ENCODE results near the gene ASPN. TPM values are rescaled to one million over a fixed set of nuclear protein-coding genes. Genes with fewer than 3 reads are reported as not detected.

Gene ASPN
- total RNA-seq, 2 experiments from 2014 or later, result not detected

DNA sequence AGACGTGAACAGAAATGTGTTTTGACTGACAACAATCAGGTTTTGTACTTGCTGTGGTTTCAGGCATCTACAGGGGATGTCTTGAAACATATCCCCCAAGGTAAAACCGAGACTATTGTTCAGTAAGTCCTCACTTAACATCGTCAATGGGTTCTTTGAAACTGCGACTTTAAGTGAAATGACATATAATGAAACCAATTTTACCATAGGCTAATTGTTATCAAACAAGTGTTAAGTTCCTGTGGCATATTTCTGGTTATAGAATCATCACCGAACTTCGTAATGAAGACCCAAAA is 41.6 kb downstream of the ASPN start:
- no peak overlapping the region for H3K4me3 ChIP-seq (ENCODE audit: low read depth, low read length, poor library complexity, severe bottlenecking)
- no peaks in the 10 kb centered on the region for H4K20me1 ChIP-seq (ENCODE audit: insufficient read depth, low read length)
- no peaks in the 10 kb centered on the region for H3K79me2 ChIP-seq (ENCODE audit: insufficient read depth, low read depth, low read length)
- no peaks in the 10 kb centered on the region for H3K4me1 ChIP-seq (ENCODE audit: insufficient read depth, low read length, poor library complexity, severe bottlenecking)
- no peak for TF ChIP-seq EZH2phosphoT487 (IDR thresholded peaks at IDR 0.05; ENCODE audit: borderline replicate concordance, low read depth, low read length)
- TF ChIP-seq, protein P1, sequence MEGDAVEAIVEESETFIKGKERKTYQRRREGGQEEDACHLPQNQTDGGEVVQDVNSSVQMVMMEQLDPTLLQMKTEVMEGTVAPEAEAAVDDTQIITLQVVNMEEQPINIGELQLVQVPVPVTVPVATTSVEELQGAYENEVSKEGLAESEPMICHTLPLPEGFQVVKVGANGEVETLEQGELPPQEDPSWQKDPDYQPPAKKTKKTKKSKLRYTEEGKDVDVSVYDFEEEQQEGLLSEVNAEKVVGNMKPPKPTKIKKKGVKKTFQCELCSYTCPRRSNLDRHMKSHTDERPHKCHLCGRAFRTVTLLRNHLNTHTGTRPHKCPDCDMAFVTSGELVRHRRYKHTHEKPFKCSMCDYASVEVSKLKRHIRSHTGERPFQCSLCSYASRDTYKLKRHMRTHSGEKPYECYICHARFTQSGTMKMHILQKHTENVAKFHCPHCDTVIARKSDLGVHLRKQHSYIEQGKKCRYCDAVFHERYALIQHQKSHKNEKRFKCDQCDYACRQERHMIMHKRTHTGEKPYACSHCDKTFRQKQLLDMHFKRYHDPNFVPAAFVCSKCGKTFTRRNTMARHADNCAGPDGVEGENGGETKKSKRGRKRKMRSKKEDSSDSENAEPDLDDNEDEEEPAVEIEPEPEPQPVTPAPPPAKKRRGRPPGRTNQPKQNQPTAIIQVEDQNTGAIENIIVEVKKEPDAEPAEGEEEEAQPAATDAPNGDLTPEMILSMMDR (conservative IDR thresholded peaks at IDR 0.05; ENCODE audit: low read length), result no peak
- ChIA-PET POLR2A (no interaction called here), CTCF (ENCODE audit: unreplicated experiment) (no interaction called here)
- H3K9me3 ChIP-seq (ENCODE audit: low read length), result no peaks in the 10 kb centered on the region
- no peak overlapping the region for H3K4me2 ChIP-seq (ENCODE audit: low read length)
- BruUV-seq (replicated peaks), result no TSS peak
- no peaks in the 10 kb centered on the region for H3K9me2 ChIP-seq (ENCODE audit: insufficient read depth, low read length)
- no peaks in the 10 kb centered on the region for H3K36me3 ChIP-seq (ENCODE audit: insufficient read depth, low read length)
- intact Hi-C loops (cut with micrococcal nuclease; ENCODE audit: unreplicated experiment), result no loop called here
- no peak for DNase-seq (ENCODE audit: low spot score)
- no peak overlapping the region for H2AFZ ChIP-seq (ENCODE audit: low read length)
- no peak overlapping the region for H3K27ac ChIP-seq (ENCODE audit: low read depth, low read length, poor library complexity, severe bottlenecking)

GRCh38 chr9:92439921-92440750 is 42.2 kb downstream of the ASPN start:
- H3K4me1 ChIP-seq (ENCODE audit: insufficient read depth, low read length, poor library complexity, severe bottlenecking), result no peaks in the 10 kb centered on the region
- H4K20me1 ChIP-seq (ENCODE audit: insufficient read depth, low read length), result no peaks in the 10 kb centered on the region
- H3K4me2 ChIP-seq (ENCODE audit: low read length), result no peak overlapping the region
- TF ChIP-seq, protein P1 (conservative IDR thresholded peaks at IDR 0.05; ENCODE audit: low read length), result no peak
- TF ChIP-seq EZH2phosphoT487 (IDR thresholded peaks at IDR 0.05; ENCODE audit: borderline replicate concordance, low read depth, low read length), result no peak
- no peaks in the 10 kb centered on the region for H3K79me2 ChIP-seq (ENCODE audit: insufficient read depth, low read depth, low read length)
- no peaks in the 10 kb centered on the region for H3K36me3 ChIP-seq (ENCODE audit: insufficient read depth, low read length)
- no peak overlapping the region for H3K4me3 ChIP-seq (ENCODE audit: low read depth, low read length, poor library complexity, severe bottlenecking)
- no peak for DNase-seq (ENCODE audit: low spot score)
- H3K9me2 ChIP-seq (ENCODE audit: insufficient read depth, low read length), result no peaks in the 10 kb centered on the region
- no peak overlapping the region for H2AFZ ChIP-seq (ENCODE audit: low read length)
- no TSS peak for BruUV-seq (replicated peaks)
- no peak overlapping the region for H3K27ac ChIP-seq (ENCODE audit: low read depth, low read length, poor library complexity, severe bottlenecking)
- intact Hi-C loops (cut with micrococcal nuclease; ENCODE audit: unreplicated experiment), result loop anchor here (5.0 kb wide), 1 partner anchor 298 kb away; no protein-coding TSS in a partner anchor
- ChIA-PET CTCF (ENCODE audit: unreplicated experiment) (no interaction called here), POLR2A (interaction anchor here (1.1 kb wide), 1 partner anchor 55 kb away, joined by 3 read pairs; no protein-coding TSS in a partner anchor)
- no peaks in the 10 kb centered on the region for H3K9me3 ChIP-seq (ENCODE audit: low read length)

DNA sequence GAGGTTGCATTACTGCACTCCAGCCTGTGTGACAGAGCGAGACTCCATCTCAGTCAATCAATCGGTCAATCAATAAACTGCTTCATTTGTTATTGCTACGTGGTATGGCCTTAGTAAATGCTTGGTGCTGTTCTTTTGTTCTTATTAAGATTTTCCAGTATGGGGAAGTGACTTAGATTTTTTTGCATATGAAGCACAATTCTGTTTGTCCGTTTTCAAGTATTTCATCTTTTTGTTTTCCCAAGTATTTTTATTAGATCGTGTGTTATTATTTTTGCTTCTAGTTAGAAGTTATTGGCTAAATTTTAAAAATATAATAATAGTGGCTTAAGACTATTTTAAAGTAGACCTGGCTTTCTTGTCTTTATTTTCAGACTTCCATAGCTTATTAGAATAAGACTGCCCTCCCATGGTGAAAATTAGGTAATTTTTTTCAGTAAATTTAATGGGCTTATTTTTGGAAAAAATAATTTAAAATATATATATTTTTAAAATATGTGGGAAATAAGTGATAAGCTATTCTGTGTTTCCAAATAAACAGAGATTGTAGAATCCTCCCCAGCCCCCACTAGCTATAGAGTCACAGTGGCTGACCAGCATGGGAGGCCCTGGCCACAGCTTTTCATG is 43.3 kb downstream of the ASPN start:
- Histone ChIP-seq H3K79me2 (ENCODE audit: insufficient read depth, low read depth, low read length) (no peaks in the 10 kb centered on the region), H3K9me2 (ENCODE audit: insufficient read depth, low read length) (no peaks in the 10 kb centered on the region), H3K4me1 (ENCODE audit: insufficient read depth, low read length, poor library complexity, severe bottlenecking) (no peaks in the 10 kb centered on the region), H3K4me2 (ENCODE audit: low read length) (no peak overlapping the region), H3K36me3 (ENCODE audit: insufficient read depth, low read length) (no peaks in the 10 kb centered on the region), H3K27ac (ENCODE audit: low read depth, low read length, poor library complexity, severe bottlenecking) (no peak overlapping the region), H3K9me3 (ENCODE audit: low read length) (no peaks in the 10 kb centered on the region), H4K20me1 (ENCODE audit: insufficient read depth, low read length) (no peaks in the 10 kb centered on the region), H2AFZ (ENCODE audit: low read length) (no peak overlapping the region), H3K4me3 (ENCODE audit: low read depth, low read length, poor library complexity, severe bottlenecking) (no peak overlapping the region)
- intact Hi-C loops (cut with micrococcal nuclease; ENCODE audit: unreplicated experiment), result loop anchor here (5.0 kb wide), 1 partner anchor 297 kb away; no protein-coding TSS in a partner anchor
- CTCF ChIA-PET (ENCODE audit: unreplicated experiment), result no interaction called here
- peak; percentile 11 for DNase-seq (ENCODE audit: low spot score)
- BruUV-seq (replicated peaks), result no TSS peak
- no peak for TF ChIP-seq EZH2phosphoT487 (IDR thresholded peaks at IDR 0.05; ENCODE audit: borderline replicate concordance, low read depth, low read length)
- TF ChIP-seq, protein P1 (conservative IDR thresholded peaks at IDR 0.05; ENCODE audit: low read length), result peak; percentile 66
- POLR2A ChIA-PET, result interaction anchor here (0.5 to 1.1 kb wide), 2 partner anchors 56 to 637 kb away, joined by 3 to 5 read pairs; no protein-coding TSS in a partner anchor
